H9 (cell line): ENCODE results near the gene ZNF813. TPM values are rescaled to one million over a fixed set of nuclear protein-coding genes. Genes with fewer than 3 reads are reported as not detected.

Experiments used
- DNase-seq: peaks from one replicate; pipeline ENCODE4 v3.0.0-alpha.2; 2017
- H2AFZ ChIP-seq: one replicate; pipeline ENCODE4 v1.6.1; 2013; ENCODE audit warnings: mild to moderate bottlenecking, low read length, control low read depth, moderate library complexity
- H2AK5ac ChIP-seq: 2 replicates; pipeline ENCODE4 v1.6.1; 2013; ENCODE audit warnings: low read length, control low read depth, mixed read lengths; ENCODE audit not compliant: insufficient read length
- H2BK120ac ChIP-seq: one replicate; pipeline ENCODE4 v1.6.1; 2013; ENCODE audit warnings: low read depth, mild to moderate bottlenecking, low read length, control low read depth, inconsistent platforms; ENCODE audit not compliant: poor library complexity, severe bottlenecking
- H2BK12ac ChIP-seq: 2 replicates; pipeline ENCODE4 v1.6.1; 2013; ENCODE audit warnings: low read length, control low read depth, mixed read lengths, low read depth; ENCODE audit not compliant: insufficient read length
- H2BK15ac ChIP-seq: 2 replicates; pipeline ENCODE4 v1.6.1; 2013; ENCODE audit warnings: low read depth, low read length, control low read depth
- H2BK20ac ChIP-seq: one replicate; pipeline ENCODE4 v1.6.1; 2013; ENCODE audit warnings: low read depth, mild to moderate bottlenecking, low read length, control low read depth, inconsistent platforms; ENCODE audit not compliant: poor library complexity, severe bottlenecking
- H2BK5ac ChIP-seq: 2 replicates; pipeline ENCODE4 v1.6.1; 2013; ENCODE audit warnings: low read length, control low read depth, mixed read lengths; ENCODE audit not compliant: insufficient read length
- H3K14ac ChIP-seq: 2 replicates; pipeline ENCODE4 v1.6.1; 2013; ENCODE audit warnings: low read length, control low read depth; ENCODE audit not compliant: insufficient read depth
- H3K18ac ChIP-seq: 2 replicates; pipeline ENCODE4 v1.6.1; 2013; ENCODE audit warnings: low read depth, mild to moderate bottlenecking, mixed read lengths, low read length, control low read depth; ENCODE audit not compliant: insufficient read length
- H3K23ac ChIP-seq: 2 replicates; pipeline ENCODE4 v1.6.1; 2013; ENCODE audit warnings: low read length, control low read depth, mixed read lengths, low read depth; ENCODE audit not compliant: insufficient read length
- H3K23me2 ChIP-seq: 2 replicates; pipeline ENCODE4 v1.6.1; 2013; ENCODE audit warnings: low read depth, mild to moderate bottlenecking, mixed read lengths, low read length, control low read depth; ENCODE audit not compliant: insufficient read length, poor library complexity, severe bottlenecking
- H3K27ac ChIP-seq: 2 replicates; pipeline ENCODE4 v1.5.1; 2013; ENCODE audit warnings: low read length, control low read depth, mixed read lengths, low read depth; ENCODE audit not compliant: insufficient read length
- H3K27me3 ChIP-seq: 2 replicates; pipeline ENCODE4 v1.6.1; 2013; ENCODE audit warnings: low read length, control low read depth, inconsistent platforms; ENCODE audit not compliant: insufficient read depth
- H3K4ac ChIP-seq: 2 replicates; pipeline ENCODE4 v1.6.1; 2013; ENCODE audit warnings: low read depth, mild to moderate bottlenecking, control low read depth, inconsistent platforms, low read length, moderate library complexity
- H3K4me1 ChIP-seq: 2 replicates; pipeline ENCODE4 v1.6.1; 2013; ENCODE audit warnings: low read length, control low read depth, inconsistent platforms; ENCODE audit not compliant: insufficient read depth
- H3K4me2 ChIP-seq: 2 replicates; pipeline ENCODE4 v1.6.1; 2013; ENCODE audit warnings: low read length, control low read depth, mixed read lengths; ENCODE audit not compliant: insufficient read length, insufficient read depth
- H3K56ac ChIP-seq: 2 replicates; pipeline ENCODE4 v1.6.1; 2013; ENCODE audit warnings: low read depth, mild to moderate bottlenecking, mixed read lengths, low read length, control low read depth; ENCODE audit not compliant: insufficient read length
- H3K79me1 ChIP-seq: 2 replicates; pipeline ENCODE4 v1.6.1; 2013; ENCODE audit warnings: low read depth, mild to moderate bottlenecking, moderate library complexity, low read length, control low read depth, inconsistent platforms; ENCODE audit not compliant: insufficient read depth, poor library complexity, severe bottlenecking
- H3K79me2 ChIP-seq: 2 replicates; pipeline ENCODE4 v1.6.1; 2013; ENCODE audit warnings: low read length, control low read depth, inconsistent platforms; ENCODE audit not compliant: insufficient read depth
- H3K9ac ChIP-seq: 2 replicates; pipeline ENCODE4 v1.6.1; 2013; ENCODE audit warnings: low read length, control low read depth, mixed read lengths; ENCODE audit not compliant: insufficient read length; ENCODE audit errors: extremely low read depth
- H3K9me3 ChIP-seq: one replicate; pipeline ENCODE4 v1.6.1; 2013; ENCODE audit warnings: low read depth, low read length, inconsistent platforms; ENCODE audit not compliant: control insufficient read depth
- H3T11ph ChIP-seq: one replicate; pipeline ENCODE4 v1.6.1; 2013; ENCODE audit warnings: mild to moderate bottlenecking, low read length, control low read depth, inconsistent platforms
- H4K20me1 ChIP-seq: one replicate; pipeline ENCODE4 v1.6.1; 2013; ENCODE audit not compliant: control insufficient read depth, insufficient read length, insufficient read depth
- H4K5ac ChIP-seq: 2 replicates; pipeline ENCODE4 v1.6.1; 2013; ENCODE audit warnings: low read depth, mild to moderate bottlenecking, mixed read lengths, low read length, control low read depth; ENCODE audit not compliant: insufficient read length
- H4K8ac ChIP-seq: replicated peaks from 2 replicates; pipeline ENCODE4 v1.6.1; 2013; ENCODE audit warnings: low read length, control low read depth, mixed read lengths, low read depth; ENCODE audit not compliant: insufficient read length
- H4K91ac ChIP-seq: 2 replicates; pipeline ENCODE4 v1.6.1; 2013; ENCODE audit warnings: low read depth, mild to moderate bottlenecking, moderate library complexity, mixed read lengths, low read length, control low read depth; ENCODE audit not compliant: insufficient read length
- H3K27ac Mint-ChIP-seq, 3 experiments: 2 replicates in 2 of 3; 3 replicates in 1 of 3; pipeline ENCODE4 v1.8.0; 2020 to 2021; ENCODE audit warnings: mixed read lengths in 3 of 3, mild to moderate bottlenecking in 1 of 3, moderate library complexity in 1 of 3
- H3K27me3 Mint-ChIP-seq: 2 replicates; pipeline ENCODE4 v1.8.0; 2021; ENCODE audit warnings: low read depth, mild to moderate bottlenecking, moderate library complexity, mixed read lengths
- H3K36me3 Mint-ChIP-seq, 3 experiments: 2 replicates in 2 of 3; 3 replicates in 1 of 3; pipeline ENCODE4 v1.8.0; 2020 to 2021; ENCODE audit warnings: low read depth in 3 of 3, mixed read lengths in 3 of 3; ENCODE audit not compliant: insufficient read depth in 1 of 3
- H3K4me1 Mint-ChIP-seq, 2 experiments: 2 replicates each; pipeline ENCODE4 v1.8.0; 2020; ENCODE audit warnings: mixed read lengths in 2 of 2
- H3K4me3 Mint-ChIP-seq, 2 experiments: 2 replicates in 1 of 2; 3 replicates in 1 of 2; pipeline ENCODE4 v1.8.0; 2020 to 2021; ENCODE audit warnings: mild to moderate bottlenecking in 2 of 2, mixed read lengths in 2 of 2, moderate library complexity in 1 of 2
- H3K9me3 Mint-ChIP-seq, 2 experiments: 2 replicates in 1 of 2; 3 replicates in 1 of 2; pipeline ENCODE4 v1.8.0; 2020; ENCODE audit warnings: mild to moderate bottlenecking in 2 of 2, mixed read lengths in 2 of 2, moderate library complexity in 1 of 2
- WGBS: extraction: QIAGEN DNeasy Blood & Tissue Kit; methylation state at CpG from one replicate; pipeline ENCODE4 v1.1.7; 2013; ENCODE audit warnings: missing lambda C conversion rate, low lambda C conversion rate, mixed read lengths; ENCODE audit not compliant: insufficient read length; ENCODE audit errors: extremely low coverage; 5-methylcytosine and 5-hydroxymethylcytosine counted together
- total RNA-seq: library from RNA; stranded (reverse); gene quantifications from 2 replicates; pipeline ENCODE4 v1.2.1, GENCODE V29; 2021
- TF ChIP-seq, protein P1 (sequence below): fragments of 200-600 bp; sonication (generic); conservative IDR thresholded peaks from 3 replicates; pipeline ENCODE4 v1.8.0; 2021; ENCODE audit warnings: antibody characterized with exemption, mild to moderate bottlenecking

ZNF813 gene
- total RNA-seq, 1 experiment from 2014 or later = 17.3 TPM

DNA sequence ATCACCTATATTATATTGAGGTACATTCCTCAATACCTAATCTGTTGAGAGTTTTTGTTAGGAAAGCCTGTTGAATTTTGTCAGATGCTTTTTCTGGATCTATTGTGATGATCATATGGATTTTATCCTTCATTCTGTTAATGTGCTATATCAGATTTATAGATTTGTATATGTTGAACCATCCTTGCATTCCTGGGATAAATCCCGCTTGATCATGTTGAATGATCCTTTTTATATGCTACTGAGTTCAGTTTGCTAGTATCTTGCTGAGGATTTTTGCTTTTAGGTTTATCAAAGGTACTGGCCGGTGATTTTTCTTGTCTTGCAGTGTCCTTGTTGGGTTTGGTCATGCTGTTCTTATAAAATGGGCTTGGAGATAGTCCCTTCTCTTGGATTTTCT lies 58.4 kb downstream of the ZNF813 start:
- Histone ChIP-seq H4K20me1 (no peaks in the 10 kb centered on the region), H2BK5ac (no peak overlapping the region), H3K9ac (no peak overlapping the region), H3K79me1 (peaks cover 8% of the 10 kb centered on the region), H3K4ac (no peak overlapping the region), H3K23ac (no peak overlapping the region), H3K79me2 (peaks cover 8% of the 10 kb centered on the region; the same call in 1 of the 2 replicates), H3K9me3 (no peaks in the 10 kb centered on the region), H3K27me3 (no peaks in the 10 kb centered on the region), H3K27ac (no peak overlapping the region), H4K5ac (no peak overlapping the region), H3K18ac (no peak overlapping the region), H2BK120ac (no peak overlapping the region), H4K91ac (no peak overlapping the region), H2BK20ac (no peak overlapping the region), H3K4me1 (no peaks in the 10 kb centered on the region), H2AFZ (no peak overlapping the region), H2BK12ac (no peak overlapping the region), H3K56ac (no peak overlapping the region), H3T11ph (no peak overlapping the region), H3K23me2 (peaks cover 8% of the 10 kb centered on the region), H2BK15ac (no peak overlapping the region), H3K14ac (no peak overlapping the region), H2AK5ac (no peak overlapping the region), H4K8ac (no peak overlapping the region), H3K4me2 (no peak overlapping the region)
- TF ChIP-seq, protein P1, sequence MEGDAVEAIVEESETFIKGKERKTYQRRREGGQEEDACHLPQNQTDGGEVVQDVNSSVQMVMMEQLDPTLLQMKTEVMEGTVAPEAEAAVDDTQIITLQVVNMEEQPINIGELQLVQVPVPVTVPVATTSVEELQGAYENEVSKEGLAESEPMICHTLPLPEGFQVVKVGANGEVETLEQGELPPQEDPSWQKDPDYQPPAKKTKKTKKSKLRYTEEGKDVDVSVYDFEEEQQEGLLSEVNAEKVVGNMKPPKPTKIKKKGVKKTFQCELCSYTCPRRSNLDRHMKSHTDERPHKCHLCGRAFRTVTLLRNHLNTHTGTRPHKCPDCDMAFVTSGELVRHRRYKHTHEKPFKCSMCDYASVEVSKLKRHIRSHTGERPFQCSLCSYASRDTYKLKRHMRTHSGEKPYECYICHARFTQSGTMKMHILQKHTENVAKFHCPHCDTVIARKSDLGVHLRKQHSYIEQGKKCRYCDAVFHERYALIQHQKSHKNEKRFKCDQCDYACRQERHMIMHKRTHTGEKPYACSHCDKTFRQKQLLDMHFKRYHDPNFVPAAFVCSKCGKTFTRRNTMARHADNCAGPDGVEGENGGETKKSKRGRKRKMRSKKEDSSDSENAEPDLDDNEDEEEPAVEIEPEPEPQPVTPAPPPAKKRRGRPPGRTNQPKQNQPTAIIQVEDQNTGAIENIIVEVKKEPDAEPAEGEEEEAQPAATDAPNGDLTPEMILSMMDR = no peak
- Mint-ChIP-seq H3K4me3 (no peak overlapping the region), H3K4me1 (peaks cover 14 to 19% of the 10 kb centered on the region in 2 experiments), H3K9me3 (peaks cover 25 to 26% of the 10 kb centered on the region in 2 experiments), H3K27me3 (no peaks in the 10 kb centered on the region), H3K27ac (no peak overlapping the region), H3K36me3 (peaks cover 53 to 80% (median 68%) of the 10 kb centered on the region in 3 experiments)
- DNase-seq = no peak
- WGBS = no CpG with 5 or more reads among the region's 2 CpGs
